Measurements from ENCODE around the gene MUC2. TPM values are rescaled to one million over a fixed set of nuclear protein-coding genes. Genes with fewer than 3 reads are reported as not detected.

The MUC2 gene
- total and polyA plus RNA-seq, 2 donors (not counting 1 experiment from before 2014, with no cell fraction given), result not detected

GRCh38 chr11:1025410-1026162, 49.1 kb upstream of the MUC2 start:
- Histone ChIP-seq H3K9ac (ENCODE audit: low read length) (no peak overlapping the region), H3K27me3 (replicated peaks in 1 of 4; ENCODE audit: control extremely low read depth in 1 of 4, control insufficient read depth in 3 of 4, insufficient read depth in 4 of 4, low read length in 3 of 4) (no peaks in the 10 kb centered on the region), H3K36me3 (replicated peaks in 1 of 2; ENCODE audit: control extremely low read depth in 1 of 2, control insufficient read depth in 1 of 2, extremely low read depth in 1 of 2, insufficient read depth in 2 of 2, low read length in 1 of 2) (no peaks in the 10 kb centered on the region), H3K27ac (ENCODE audit: low read length in 2 of 2) (no peak overlapping the region), H3K79me2 (ENCODE audit: control insufficient read depth, insufficient read depth, low read length) (no peaks in the 10 kb centered on the region), H3K4me1 (ENCODE audit: control insufficient read depth in 2 of 2, insufficient read depth in 2 of 2, low read length in 2 of 2) (no peaks in the 10 kb centered on the region), H2AFZ (ENCODE audit: insufficient read depth, low read depth, low read length, poor library complexity, severe bottlenecking) (no peak overlapping the region), H4K20me1 (ENCODE audit: control insufficient read depth, insufficient read depth, low read length, poor library complexity, severe bottlenecking) (no peaks in the 10 kb centered on the region), H3K4me2 (replicated peaks; ENCODE audit: low read depth, low read length, poor library complexity, severe bottlenecking) (no peak overlapping the region), H3K4me3 (ENCODE audit: control extremely low read depth in 1 of 5, extremely low read depth in 1 of 5, insufficient read depth in 1 of 5, low read depth in 2 of 5, low read length in 4 of 5) (no peak overlapping the region), H3K9me3 (ENCODE audit: control extremely low read depth in 1 of 3, control insufficient read depth in 2 of 3, insufficient read depth in 1 of 3, low read length in 2 of 3) (no peaks in the 10 kb centered on the region)
- no peaks in the 10 kb centered on the region for H3K4me1 Mint-ChIP-seq
- CTCF ChIA-PET, result no interaction called here
- no peak for ATAC-seq (ENCODE audit: low read depth)
- no peak for DNase-seq
- 85% methylated on average over 35 of the region's 35 CpGs for WGBS (ENCODE audit: insufficient coverage)
- intact Hi-C loops (cut with micrococcal nuclease), result no loop called here
- POLR2A ChIA-PET, result no interaction called here
- H3K27me3 Mint-ChIP-seq, result no peaks in the 10 kb centered on the region
- no peaks in the 10 kb centered on the region for H3K9me3 Mint-ChIP-seq (ENCODE audit: insufficient read depth)
- no peak for TF ChIP-seq EZH2 (IDR thresholded peaks at IDR 0.05; ENCODE audit: borderline replicate concordance, insufficient read depth, low read depth, low read length, poor library complexity, severe bottlenecking)
- TF ChIP-seq, protein P1, sequence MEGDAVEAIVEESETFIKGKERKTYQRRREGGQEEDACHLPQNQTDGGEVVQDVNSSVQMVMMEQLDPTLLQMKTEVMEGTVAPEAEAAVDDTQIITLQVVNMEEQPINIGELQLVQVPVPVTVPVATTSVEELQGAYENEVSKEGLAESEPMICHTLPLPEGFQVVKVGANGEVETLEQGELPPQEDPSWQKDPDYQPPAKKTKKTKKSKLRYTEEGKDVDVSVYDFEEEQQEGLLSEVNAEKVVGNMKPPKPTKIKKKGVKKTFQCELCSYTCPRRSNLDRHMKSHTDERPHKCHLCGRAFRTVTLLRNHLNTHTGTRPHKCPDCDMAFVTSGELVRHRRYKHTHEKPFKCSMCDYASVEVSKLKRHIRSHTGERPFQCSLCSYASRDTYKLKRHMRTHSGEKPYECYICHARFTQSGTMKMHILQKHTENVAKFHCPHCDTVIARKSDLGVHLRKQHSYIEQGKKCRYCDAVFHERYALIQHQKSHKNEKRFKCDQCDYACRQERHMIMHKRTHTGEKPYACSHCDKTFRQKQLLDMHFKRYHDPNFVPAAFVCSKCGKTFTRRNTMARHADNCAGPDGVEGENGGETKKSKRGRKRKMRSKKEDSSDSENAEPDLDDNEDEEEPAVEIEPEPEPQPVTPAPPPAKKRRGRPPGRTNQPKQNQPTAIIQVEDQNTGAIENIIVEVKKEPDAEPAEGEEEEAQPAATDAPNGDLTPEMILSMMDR (IDR thresholded peaks at IDR 0.05), result no peak
- no peak overlapping the region for H3K4me3 Mint-ChIP-seq
- no peak overlapping the region for H3K27ac Mint-ChIP-seq

DNA sequence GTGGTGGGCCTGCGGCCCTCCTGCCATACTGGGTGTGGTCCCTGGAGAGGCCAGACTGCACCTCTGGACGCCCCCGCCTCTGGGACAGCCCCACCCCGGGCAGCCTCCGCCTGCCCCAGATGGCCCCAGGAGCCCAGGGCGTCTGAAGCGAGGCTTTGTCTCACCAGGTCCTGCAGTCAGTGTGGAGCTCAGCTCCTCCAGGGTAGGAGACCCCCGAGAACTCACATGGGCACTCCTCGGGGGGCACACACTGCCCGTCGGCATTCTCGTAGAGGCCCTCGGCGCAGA, 48.6 kb upstream of the MUC2 start:
- no peak overlapping the region for H2AFZ ChIP-seq (ENCODE audit: insufficient read depth, low read depth, low read length, poor library complexity, severe bottlenecking)
- no peaks in the 10 kb centered on the region for H3K9me3 ChIP-seq (ENCODE audit: control extremely low read depth in 1 of 3, control insufficient read depth in 2 of 3, insufficient read depth in 1 of 3, low read length in 2 of 3)
- H3K79me2 ChIP-seq (ENCODE audit: control insufficient read depth, insufficient read depth, low read length), result no peaks in the 10 kb centered on the region
- H3K4me2 ChIP-seq (replicated peaks; ENCODE audit: low read depth, low read length, poor library complexity, severe bottlenecking), result no peak overlapping the region
- H3K27ac Mint-ChIP-seq, result no peak overlapping the region
- 90% methylated on average over 14 of the region's 14 CpGs for WGBS (ENCODE audit: insufficient coverage)
- POLR2A ChIA-PET, result no interaction called here
- H3K27ac ChIP-seq (ENCODE audit: low read length in 2 of 2), result no peak overlapping the region
- intact Hi-C loops (cut with micrococcal nuclease), result no loop called here
- no peak overlapping the region for H3K4me3 ChIP-seq (ENCODE audit: control extremely low read depth in 1 of 5, extremely low read depth in 1 of 5, insufficient read depth in 1 of 5, low read depth in 2 of 5, low read length in 4 of 5)
- H3K27me3 Mint-ChIP-seq, result no peaks in the 10 kb centered on the region
- TF ChIP-seq EZH2 (IDR thresholded peaks at IDR 0.05; ENCODE audit: borderline replicate concordance, insufficient read depth, low read depth, low read length, poor library complexity, severe bottlenecking), result no peak
- TF ChIP-seq, protein P1 (IDR thresholded peaks at IDR 0.05), result no peak
- no peaks in the 10 kb centered on the region for H4K20me1 ChIP-seq (ENCODE audit: control insufficient read depth, insufficient read depth, low read length, poor library complexity, severe bottlenecking)
- no peaks in the 10 kb centered on the region for H3K4me1 Mint-ChIP-seq
- no peaks in the 10 kb centered on the region for H3K27me3 ChIP-seq (replicated peaks in 1 of 4; ENCODE audit: control extremely low read depth in 1 of 4, control insufficient read depth in 3 of 4, insufficient read depth in 4 of 4, low read length in 3 of 4)
- H3K36me3 ChIP-seq (replicated peaks in 1 of 2; ENCODE audit: control extremely low read depth in 1 of 2, control insufficient read depth in 1 of 2, extremely low read depth in 1 of 2, insufficient read depth in 2 of 2, low read length in 1 of 2), result no peaks in the 10 kb centered on the region
- CTCF ChIA-PET, result no interaction called here
- H3K4me3 Mint-ChIP-seq, result no peak overlapping the region
- H3K4me1 ChIP-seq (ENCODE audit: control insufficient read depth in 2 of 2, insufficient read depth in 2 of 2, low read length in 2 of 2), result no peaks in the 10 kb centered on the region
- no peak for ATAC-seq (ENCODE audit: low read depth)
- H3K9me3 Mint-ChIP-seq (ENCODE audit: insufficient read depth), result no peaks in the 10 kb centered on the region
- no peak for DNase-seq
- H3K9ac ChIP-seq (ENCODE audit: low read length), result no peak overlapping the region
